ENCODE data around the gene PITPNC1. TPM values are rescaled to one million over a fixed set of nuclear protein-coding genes. Genes with fewer than 3 reads are reported as not detected.
"Not testable (repeated sequence)": the region's sequence is repeated elsewhere in the genome, so short reads cannot be mapped to it uniquely, and the experiment has no call there.

Gene PITPNC1
- total RNA-seq, 1 donor from 2014 or later: 13.0 TPM

- Histone ChIP-seq H3K27me3 (ENCODE audit: control insufficient read depth, insufficient read depth, low read length) (no peaks in the 10 kb centered on the region), H3K36me3 (ENCODE audit: control insufficient read depth, insufficient read depth, low read length) (no peaks in the 10 kb centered on the region)
- DNase-seq (ENCODE audit: low read depth): no peak
These were observed 43.9 kb downstream of the PITPNC1 start for GRCh38 chr17:67420994-67421393.

GRCh38 chr17:67421869-67422273 lies 44.8 kb downstream of the PITPNC1 start:
- TF ChIP-seq CTCF (IDR thresholded peaks at IDR 0.05; ENCODE audit: insufficient read depth, low read length, poor library complexity, severe bottlenecking): no peak
- Histone ChIP-seq H3K4me3 (ENCODE audit: low read depth, low read length) (no peak overlapping the region), H3K27me3 (ENCODE audit: control insufficient read depth, insufficient read depth, low read length) (no peaks in the 10 kb centered on the region), H3K36me3 (ENCODE audit: control insufficient read depth, insufficient read depth, low read length) (no peaks in the 10 kb centered on the region)
- peak; percentile 98 for DNase-seq (ENCODE audit: low read depth)

More at GRCh38 chr17:67420994-67421393, 43.9 kb downstream of the PITPNC1 start:
- no peak for TF ChIP-seq CTCF (IDR thresholded peaks at IDR 0.05; ENCODE audit: insufficient read depth, low read length, poor library complexity, severe bottlenecking)
- no peak overlapping the region for H3K4me3 ChIP-seq (ENCODE audit: low read depth, low read length)

DNA sequence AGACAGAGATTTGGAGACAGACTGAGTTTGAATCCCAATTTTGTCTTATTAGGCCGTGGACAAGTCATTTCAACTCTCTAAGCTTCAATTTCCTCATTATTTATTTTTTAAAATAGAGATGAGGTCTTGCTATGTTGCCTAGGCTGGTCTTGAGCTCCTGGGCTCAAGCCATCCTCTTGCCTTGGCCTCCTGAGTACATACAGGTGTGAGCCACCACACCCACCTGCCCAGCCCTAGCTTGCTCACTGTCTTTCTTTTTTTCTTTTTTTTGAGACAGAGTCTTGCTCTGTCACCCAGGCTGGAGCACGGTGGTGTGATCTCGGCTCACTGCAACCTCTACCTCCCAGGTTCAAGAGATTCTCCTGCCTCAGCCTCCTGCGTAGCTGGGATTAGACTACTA lies 45.2 kb downstream of the PITPNC1 start:
- H3K27me3 ChIP-seq (ENCODE audit: control insufficient read depth, insufficient read depth, low read length); H3K36me3 ChIP-seq (ENCODE audit: control insufficient read depth, insufficient read depth, low read length); H3K4me3 ChIP-seq (ENCODE audit: low read depth, low read length); DNase-seq (ENCODE audit: low read depth): not testable (repeated sequence)

- no peak for TF ChIP-seq CTCF (IDR thresholded peaks at IDR 0.05; ENCODE audit: insufficient read depth, low read length, poor library complexity, severe bottlenecking)
- Histone ChIP-seq H3K4me3 (ENCODE audit: low read depth, low read length) (no peak overlapping the region), H3K27me3 (ENCODE audit: control insufficient read depth, insufficient read depth, low read length) (no peaks in the 10 kb centered on the region), H3K36me3 (ENCODE audit: control insufficient read depth, insufficient read depth, low read length) (no peaks in the 10 kb centered on the region)
- DNase-seq (ENCODE audit: low read depth): no peak
These were observed 45.8 kb downstream of the PITPNC1 start for GRCh38 chr17:67422897-67423296.

DNA sequence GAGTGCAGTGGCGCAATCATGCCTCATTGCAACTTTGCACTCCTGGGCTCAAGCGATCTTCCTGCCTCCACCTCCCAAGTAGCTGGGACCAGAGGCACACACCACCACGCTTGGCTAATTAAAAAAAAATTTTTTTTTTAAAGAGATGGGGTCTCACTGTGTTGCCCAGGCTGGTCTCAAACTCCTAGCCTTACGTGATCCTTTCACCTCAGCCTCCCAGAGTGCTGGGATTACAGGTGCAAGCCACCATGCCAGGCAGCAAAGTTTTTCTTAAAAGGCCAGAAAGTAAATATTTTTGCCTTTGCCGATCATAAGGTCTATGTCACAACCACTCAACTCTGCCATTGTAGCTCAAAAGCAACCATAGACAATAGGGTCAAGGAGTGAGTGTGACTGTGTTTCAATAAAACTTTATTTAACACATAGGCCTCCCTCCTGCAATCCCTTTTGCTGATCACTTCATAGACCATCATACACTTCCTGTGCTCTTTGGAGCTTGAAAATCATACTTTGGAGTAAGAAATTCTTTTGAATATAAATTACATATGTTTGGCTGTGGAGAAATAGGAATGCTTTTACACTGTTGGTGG lies 48.6 kb downstream of the PITPNC1 start:
- H3K27me3 ChIP-seq (ENCODE audit: control insufficient read depth, insufficient read depth, low read length): no peaks in the 10 kb centered on the region
- DNase-seq (ENCODE audit: low read depth): no peak
- no peaks in the 10 kb centered on the region for H3K36me3 ChIP-seq (ENCODE audit: control insufficient read depth, insufficient read depth, low read length)
- H3K4me3 ChIP-seq (ENCODE audit: low read depth, low read length): no peak overlapping the region
- no peak for TF ChIP-seq CTCF (IDR thresholded peaks at IDR 0.05; ENCODE audit: insufficient read depth, low read length, poor library complexity, severe bottlenecking)

DNA sequence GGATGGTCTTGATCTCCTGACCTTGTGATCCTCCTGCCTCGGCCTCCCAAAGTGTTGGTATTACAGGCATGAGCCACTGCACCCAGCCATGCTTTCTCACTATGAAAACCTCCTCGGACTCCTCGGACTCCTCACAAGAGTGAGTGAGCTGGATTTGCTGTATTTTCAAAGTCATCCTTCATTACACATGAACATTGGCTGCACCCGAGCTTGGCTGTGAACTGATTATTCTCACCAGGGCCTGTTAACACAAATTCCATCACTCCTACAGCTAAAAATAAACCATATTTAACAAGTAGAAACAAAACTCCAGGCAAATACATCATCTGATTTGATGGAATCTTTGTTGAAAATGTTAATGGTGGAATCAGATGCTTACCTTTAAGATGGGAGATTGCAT lies 50.3 kb downstream of the PITPNC1 start:
- no peak for DNase-seq (ENCODE audit: low read depth)
- Histone ChIP-seq H3K27me3 (ENCODE audit: control insufficient read depth, insufficient read depth, low read length) (no peaks in the 10 kb centered on the region), H3K36me3 (ENCODE audit: control insufficient read depth, insufficient read depth, low read length) (no peaks in the 10 kb centered on the region), H3K4me3 (ENCODE audit: low read depth, low read length) (no peak overlapping the region)
- no peak for TF ChIP-seq CTCF (IDR thresholded peaks at IDR 0.05; ENCODE audit: insufficient read depth, low read length, poor library complexity, severe bottlenecking)

- not testable (repeated sequence) for H3K36me3 ChIP-seq (ENCODE audit: control insufficient read depth, insufficient read depth, low read length); H3K4me3 ChIP-seq (ENCODE audit: low read depth, low read length); H3K27me3 ChIP-seq (ENCODE audit: control insufficient read depth, insufficient read depth, low read length); DNase-seq (ENCODE audit: low read depth)
These were observed 53.4 kb downstream of the PITPNC1 start for GRCh38 chr17:67430515-67430914.

All from kidney epithelial cell (primary cell).